HG03354 (cell line): Measurements from ENCODE around the gene TMTC1.

Source experiments
- ATAC-seq: cut with Tn5 transposase; IDR thresholded peaks from one replicate; pipeline ENCODE4 v1.9.1; 2021; ENCODE audit warnings: mild to moderate bottlenecking; ENCODE audit not compliant: unreplicated experiment, poor library complexity, severe bottlenecking

Gene TMTC1

GRCh38 chr12:29743801-29744200, 39.9 kb downstream of the TMTC1 start:
- no peak for ATAC-seq

GRCh38 chr12:29743077-29743476, 40.7 kb downstream of the TMTC1 start:
- ATAC-seq = no peak

DNA sequence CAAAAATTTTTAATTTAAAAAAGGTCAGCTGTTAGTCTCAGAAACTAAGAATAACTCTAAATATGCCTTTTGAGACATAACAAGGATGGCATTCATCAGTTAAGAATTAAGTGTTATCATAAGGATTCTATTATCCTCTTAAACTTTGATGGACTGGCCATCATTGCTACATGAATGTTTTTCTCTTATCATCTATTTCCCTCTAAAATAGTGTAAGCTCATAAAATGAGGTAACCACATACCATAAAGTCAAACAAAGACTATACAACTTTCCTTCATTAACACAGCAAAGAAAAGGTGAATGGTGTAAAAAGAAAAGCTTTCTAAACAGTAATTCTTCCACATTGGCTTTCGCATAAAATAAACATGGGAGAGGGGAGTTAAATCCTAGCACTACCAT, 41.1 kb downstream of the TMTC1 start:
- ATAC-seq = no peak

DNA sequence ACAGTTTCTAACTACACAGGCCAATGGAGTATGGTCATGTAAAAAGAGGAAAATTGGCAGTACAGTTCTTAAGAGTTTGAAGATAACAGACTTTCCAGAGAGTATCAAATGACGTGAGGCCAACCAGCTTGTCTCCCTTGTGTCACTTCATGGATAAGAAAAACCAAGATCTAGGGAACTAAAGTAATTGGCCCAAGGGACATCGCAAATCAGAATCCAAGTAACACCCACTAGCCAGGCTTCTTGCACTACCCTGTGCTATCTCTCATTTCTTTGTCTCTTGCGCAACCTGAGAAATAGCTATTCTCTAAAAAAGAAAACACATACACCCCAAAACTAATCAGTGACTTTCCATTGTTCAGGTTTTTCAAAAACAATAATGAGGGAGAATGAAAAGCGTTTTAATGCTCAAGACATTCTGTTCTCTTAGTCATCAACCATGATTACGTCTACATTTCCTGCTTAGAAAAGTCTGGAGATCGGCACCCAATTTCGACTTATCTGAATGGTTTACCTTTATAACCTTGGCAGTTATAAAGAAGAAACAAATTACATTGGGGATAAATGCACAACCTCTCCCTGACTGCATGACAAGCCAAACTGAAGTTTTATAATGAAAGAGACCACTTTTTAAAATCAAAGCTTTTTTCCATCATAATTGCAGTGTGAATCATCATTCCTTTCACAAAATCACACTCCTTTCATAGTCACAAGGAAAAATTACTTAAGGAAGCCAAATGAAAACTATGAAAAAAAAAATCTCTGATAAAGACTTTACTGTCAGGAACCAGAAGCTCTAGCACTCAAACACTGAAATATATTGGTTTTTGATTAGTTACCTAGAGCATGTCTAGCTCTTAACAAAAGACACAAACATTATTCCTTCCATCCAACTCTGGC, 42.1 kb downstream of the TMTC1 start:
- ATAC-seq = no peak

- no peak for ATAC-seq
Measured at GRCh38 chr12:29739279-29739991, 44.3 kb downstream of the TMTC1 start.

DNA sequence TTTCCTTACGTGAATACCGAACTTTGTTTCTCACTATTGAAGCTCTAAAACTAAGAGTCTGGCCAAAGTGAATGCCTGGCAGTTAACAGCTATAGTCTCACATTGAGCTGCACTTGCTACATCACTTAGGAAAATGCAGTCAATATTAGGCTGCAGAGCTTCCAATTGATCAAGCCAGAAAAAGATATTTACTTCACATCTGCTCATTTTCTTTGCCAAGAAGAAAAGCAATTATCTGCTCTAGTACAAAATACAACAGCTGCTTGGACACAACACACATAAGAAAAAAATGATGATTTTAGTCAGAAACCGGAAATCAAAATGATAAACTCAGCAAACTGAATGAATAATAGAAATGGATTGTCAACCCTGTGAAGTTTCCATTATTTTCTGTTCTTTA, 45.4 kb downstream of the TMTC1 start:
- ATAC-seq = no peak

- ATAC-seq = no peak
Measured at GRCh38 chr12:29737644-29738043, 46.1 kb downstream of the TMTC1 start.

DNA sequence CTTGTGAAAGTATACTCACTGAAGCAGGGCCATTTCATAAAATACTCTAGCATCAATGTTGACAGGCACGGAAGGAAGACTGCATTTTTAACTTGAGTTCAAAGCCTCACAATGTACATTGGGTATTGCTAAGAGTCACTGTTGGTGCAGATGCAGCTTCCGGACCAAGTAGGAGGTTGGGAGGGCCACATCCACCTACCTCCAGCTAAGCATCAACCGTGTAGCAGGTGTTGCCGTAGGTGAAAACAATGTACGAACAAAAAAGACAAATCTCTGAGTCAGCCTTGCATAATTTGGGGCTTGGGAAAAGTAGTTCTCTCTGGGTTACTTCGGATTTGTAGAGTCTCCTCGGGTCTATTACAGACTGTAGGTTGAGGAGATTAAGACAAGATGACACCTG, 48.1 kb downstream of the TMTC1 start:
- ATAC-seq = no peak

DNA sequence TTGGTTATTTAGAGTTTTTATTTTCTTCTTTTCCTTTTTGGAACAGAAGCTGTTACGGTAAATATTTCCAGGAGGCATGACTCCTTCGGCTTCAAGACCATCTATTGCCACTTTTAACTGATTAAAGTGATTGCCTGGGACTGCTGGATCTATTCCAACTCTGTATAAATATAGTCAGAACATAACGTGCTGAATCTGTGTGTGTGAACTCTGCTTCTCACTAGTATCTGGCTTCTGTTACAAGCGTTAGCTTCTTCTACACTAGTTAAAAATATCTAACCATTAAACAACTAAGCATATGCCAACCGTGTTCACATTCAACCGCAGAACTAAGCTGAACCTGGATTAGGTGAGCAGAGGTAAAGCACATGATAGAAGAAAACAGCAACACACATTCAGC, 49.0 kb downstream of the TMTC1 start:
- ATAC-seq = no peak

GRCh38 chr12:29734305-29734704, 49.4 kb downstream of the TMTC1 start:
- ATAC-seq = no peak

GRCh38 chr12:29733501-29733900, 50.2 kb downstream of the TMTC1 start:
- no peak for ATAC-seq

DNA sequence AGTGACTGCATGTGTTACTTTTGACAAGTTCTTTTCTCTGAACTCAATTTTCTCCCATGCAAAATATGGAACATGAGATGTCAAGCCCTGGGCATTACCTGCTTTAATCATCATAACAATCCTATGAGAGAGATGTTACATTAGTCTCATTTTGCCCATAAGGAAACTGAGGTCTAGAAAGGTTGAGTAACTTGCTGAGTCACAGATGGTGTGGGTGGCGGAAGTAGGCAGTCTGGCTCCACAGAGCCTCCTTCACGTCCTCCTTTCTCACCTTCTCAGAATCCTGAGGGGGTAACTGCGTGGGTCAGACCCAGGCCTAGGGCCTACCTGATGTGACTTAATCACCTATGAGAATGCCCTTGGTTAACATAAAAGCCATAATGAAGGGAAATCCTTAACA, 50.7 kb downstream of the TMTC1 start:
- no peak for ATAC-seq

- no peak for ATAC-seq
Measured at GRCh38 chr12:29732593-29732992, 51.1 kb downstream of the TMTC1 start.

DNA sequence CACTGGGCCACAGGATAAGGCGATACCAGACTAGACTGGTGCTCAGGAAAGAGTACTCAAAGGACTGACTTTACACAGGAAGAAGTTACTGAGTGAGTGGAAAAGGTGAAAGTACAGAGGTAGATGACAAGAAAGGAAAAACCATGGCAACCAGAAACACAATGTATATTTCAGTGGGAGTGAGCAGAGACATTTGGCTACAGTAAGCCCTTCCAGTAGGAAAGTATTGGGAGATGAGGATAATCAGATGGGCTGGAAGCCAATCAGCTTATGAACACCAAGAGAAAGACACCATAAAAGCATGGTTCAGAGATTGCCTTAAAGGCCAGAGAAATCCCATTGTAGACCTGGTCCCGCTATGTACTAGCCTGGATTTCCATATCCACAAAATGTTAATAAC, 51.6 kb downstream of the TMTC1 start:
- no peak for ATAC-seq

GRCh38 chr12:29731591-29731990, 52.2 kb downstream of the TMTC1 start:
- ATAC-seq = no peak

DNA sequence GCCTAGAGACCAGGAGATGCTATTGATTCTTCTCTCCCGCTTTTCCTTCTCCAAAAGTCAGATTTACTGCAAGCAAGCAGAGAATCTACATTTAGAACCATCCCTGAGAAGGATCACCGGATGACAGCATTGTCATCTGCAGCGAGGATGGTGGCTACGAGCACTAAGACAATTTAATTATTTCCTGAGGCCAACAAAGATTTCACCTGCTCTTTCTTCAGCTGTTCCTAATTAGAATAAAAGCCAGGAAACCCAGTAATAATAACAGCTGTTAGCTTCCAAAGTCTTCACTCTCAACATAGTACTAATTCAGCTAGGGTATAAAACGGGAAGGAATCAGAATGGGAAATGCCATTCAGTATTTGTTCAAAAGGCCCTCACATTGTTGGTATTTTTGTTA, 53.3 kb downstream of the TMTC1 start:
- ATAC-seq = no peak

- ATAC-seq = no peak
Measured at GRCh38 chr12:29728030-29728429, 55.7 kb downstream of the TMTC1 start.

- ATAC-seq = no peak
Measured at GRCh38 chr12:29726741-29727348, 56.9 kb downstream of the TMTC1 start.

DNA sequence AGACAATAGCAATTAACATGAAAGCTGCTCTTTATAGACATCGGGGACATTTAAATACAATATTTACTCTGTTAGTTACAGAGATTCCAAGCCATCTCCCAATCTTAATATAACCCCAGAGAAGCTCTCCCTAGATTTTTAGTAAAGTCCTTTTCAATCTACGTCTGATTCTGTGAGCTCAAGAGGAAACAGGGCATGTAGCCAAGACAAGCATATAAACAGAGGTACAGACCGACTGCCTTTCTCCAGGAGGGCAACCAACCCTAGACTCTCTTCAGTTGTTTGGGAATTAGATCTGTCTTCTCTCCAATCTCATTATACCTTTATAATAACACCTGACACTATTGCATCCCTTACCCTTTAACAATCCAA, 57.4 kb downstream of the TMTC1 start:
- ATAC-seq = no peak

- no peak for ATAC-seq
Measured at GRCh38 chr12:29725587-29726320, 58.0 kb downstream of the TMTC1 start.
